ENCODE measurements around the gene SLC17A9.

The SLC17A9 gene

GRCh38 chr20:62993856-62994494 lies 41.5 kb downstream of the SLC17A9 start:
- TF ChIP-seq CTCF (IDR thresholded peaks at IDR 0.05; ENCODE audit: low read length, missing control alignments): no peak
- no peak for DNase-seq (ENCODE audit: low read depth)

GRCh38 chr20:62994869-62995281 lies 42.4 kb downstream of the SLC17A9 start:
- no peak overlapping the region for H3K4me3 ChIP-seq (replicated peaks; ENCODE audit: low read depth, low read length)
- TF ChIP-seq CTCF (IDR thresholded peaks at IDR 0.05; ENCODE audit: low read length, missing control alignments): no peak
- no peak for DNase-seq (ENCODE audit: low read depth)

More at GRCh38 chr20:62993856-62994494, 41.5 kb downstream of the SLC17A9 start:
- no peak overlapping the region for H3K4me3 ChIP-seq (replicated peaks; ENCODE audit: low read depth, low read length)

- no peak for TF ChIP-seq CTCF (IDR thresholded peaks at IDR 0.05; ENCODE audit: low read length, missing control alignments)
- no peak overlapping the region for H3K4me3 ChIP-seq (replicated peaks; ENCODE audit: low read depth, low read length)
- no peak for DNase-seq (ENCODE audit: low read depth)
Measured at GRCh38 chr20:62995481-62995880, 43.0 kb downstream of the SLC17A9 start.

GRCh38 chr20:62995898-62996595 lies 43.5 kb downstream of the SLC17A9 start:
- TF ChIP-seq CTCF (IDR thresholded peaks at IDR 0.05; ENCODE audit: low read length, missing control alignments): no peak
- no peak for DNase-seq (ENCODE audit: low read depth)
- H3K4me3 ChIP-seq (replicated peaks; ENCODE audit: low read depth, low read length): no peak overlapping the region

GRCh38 chr20:62996596-62996982 lies 44.1 kb downstream of the SLC17A9 start:
- DNase-seq (ENCODE audit: low read depth): no peak
- no peak for TF ChIP-seq CTCF (IDR thresholded peaks at IDR 0.05; ENCODE audit: low read length, missing control alignments)
- H3K4me3 ChIP-seq (replicated peaks; ENCODE audit: low read depth, low read length): no peak overlapping the region

GRCh38 chr20:62997417-62998035 lies 45.0 kb downstream of the SLC17A9 start:
- DNase-seq (ENCODE audit: low read depth): no peak
- TF ChIP-seq CTCF (IDR thresholded peaks at IDR 0.05; ENCODE audit: low read length, missing control alignments): no peak
- no peak overlapping the region for H3K4me3 ChIP-seq (replicated peaks; ENCODE audit: low read depth, low read length)

All from fibroblast of pulmonary artery (primary cell).